ENCODE measurements around the gene HNRNPC.

GRCh38 chr14:21197418-21198205 lies 71.6 kb downstream of the HNRNPC start:
- TF ChIP-seq CTCF (IDR thresholded peaks at IDR 0.05) (no peak), POLR2A (IDR thresholded peaks at IDR 0.05) (no peak), POLR2AphosphoS5 (IDR thresholded peaks at IDR 0.05) (no peak)

All from breast epithelium (tissue), 3 donors.